Aorta (tissue), 5 donors: ENCODE measurements around the gene INTS3. TPM values are rescaled to one million over a fixed set of nuclear protein-coding genes. Genes with fewer than 3 reads are reported as not detected.

Source experiments
- ATAC-seq: fragments of 200-7000 bp; cut with Tn5 transposase; one replicate; pipeline ENCODE4 v1.9.1; 2022; ENCODE audit warnings: moderate library complexity; ENCODE audit not compliant: low FRiP score
- DNase-seq, 2 donors: peaks; one replicate each; pipeline ENCODE4 v3.0.0-alpha.2; 2020
- H3K27ac ChIP-seq, 2 donors: one replicate each; pipeline ENCODE4 v1.5.1; 2013; ENCODE audit warnings: low read length in 2 of 2, mild to moderate bottlenecking in 2 of 2, moderate library complexity in 2 of 2, control low read depth in 1 of 2, inconsistent platforms in 1 of 2, low read depth in 1 of 2
- H3K27me3 ChIP-seq, 2 donors: one replicate each; pipeline ENCODE4 v1.6.1; 2013; ENCODE audit warnings: control low read depth in 1 of 2, low read length in 1 of 2, mild to moderate bottlenecking in 1 of 2, moderate library complexity in 1 of 2; ENCODE audit not compliant: insufficient read depth in 2 of 2, control insufficient read depth in 1 of 2
- H3K36me3 ChIP-seq, 2 donors: one replicate each; pipeline ENCODE4 v1.6.1; 2013; ENCODE audit warnings: control low read depth in 1 of 2, low read length in 1 of 2, mild to moderate bottlenecking in 1 of 2; ENCODE audit not compliant: insufficient read depth in 2 of 2, control insufficient read depth in 1 of 2
- H3K4me1 ChIP-seq, 2 donors: one replicate each; pipeline ENCODE4 v1.6.1; 2013; ENCODE audit warnings: low read length in 2 of 2, control low read depth in 1 of 2, mild to moderate bottlenecking in 1 of 2, moderate library complexity in 1 of 2; ENCODE audit not compliant: insufficient read depth in 2 of 2, control insufficient read depth in 1 of 2
- H3K4me3 ChIP-seq, 2 donors: one replicate each; pipeline ENCODE4 v1.5.1; 2013; ENCODE audit warnings: low read length in 2 of 2, control low read depth in 1 of 2, mild to moderate bottlenecking in 1 of 2
- H3K9me3 ChIP-seq: one replicate; pipeline ENCODE4 v1.6.1; 2013; ENCODE audit warnings: mild to moderate bottlenecking, low read length; ENCODE audit not compliant: control insufficient read depth
- WGBS, 2 donors: extraction: QIAGEN DNeasy Blood & Tissue Kit; methylation state at CpG; one replicate each; pipeline ENCODE4 v1.1.7; 2013; 5-methylcytosine and 5-hydroxymethylcytosine counted together
- intact Hi-C, 2 donors: fragments of 100-400 bp; cut with DNase I; formaldehyde crosslinking; loops; one replicate each; pipeline versions ENCODE4 v1.14.2 to v1.15.0; 2022
- microRNA-seq, 2 donors: library from miRNA; unstranded; fragments of <30 nt; microRNA quantifications; one replicate each; pipeline ENCODE4 v1.2.0, GENCODE V29; 2020
- polyA plus RNA-seq, 2 donors: library from polyadenylated mRNA; stranded (reverse); fragments of 200-250 nt; gene quantifications; one replicate each; pipeline ENCODE4 v1.2.3, GENCODE V29; 2013
- total RNA-seq, 2 donors: library from RNA; stranded (reverse); fragmentation: NEBNext Ultra II Directional; extraction: Animal tissue kit (Norgen Biotek cat#: 25700); gene quantifications; one replicate each; pipeline ENCODE4 v1.2.1, GENCODE V29; 2021
- donor health status: healthy with polysubstance abuse.
- donor health status: Bipolar disorder and iron deficiency.
- donor health status: DM: no; HTN: no; CAD: no.
- donor health status: DM: no; HTN: no; CAD: no.
- donor health status: DM: yes; HTN: yes; CAD: no.

The INTS3 gene
- total and polyA plus RNA-seq, 4 donors, result 10.9 to 101 (median 64.4) TPM

- Histone ChIP-seq H3K4me3 (no peak overlapping the region), H3K4me1 (no peaks in the 10 kb centered on the region), H3K36me3 (peaks cover 5 to 9% of the 10 kb centered on the region in 2 donors), H3K27me3 (no peaks in the 10 kb centered on the region), H3K9me3 (no peaks in the 10 kb centered on the region), H3K27ac (no peak overlapping the region)
- ATAC-seq (peak; percentile 39), DNase-seq (no peak)
- 66 to 74% methylated on average over 5 of the region's 5 CpGs for WGBS, 2 donors
- intact Hi-C loops, result no loop called here
Observed at GRCh38 chr1:153805042-153805745, 77.3 kb downstream of the INTS3 start.

GRCh38 chr1:153805886-153806719 lies 78.3 kb downstream of the INTS3 start:
- Histone ChIP-seq H3K36me3 (peaks cover 5 to 11% of the 10 kb centered on the region in 2 donors), H3K4me3 (no peak overlapping the region), H3K4me1 (no peaks in the 10 kb centered on the region), H3K27ac (no peak overlapping the region), H3K27me3 (no peaks in the 10 kb centered on the region), H3K9me3 (no peaks in the 10 kb centered on the region)
- intact Hi-C loops, result no loop called here
- DNase-seq (no peak), ATAC-seq (no peak)
- WGBS, 2 donors, result 80 to 81% methylated on average over 11 of the region's 11 CpGs

- intact Hi-C loops, result no loop called here
- Histone ChIP-seq H3K27me3 (no peaks in the 10 kb centered on the region), H3K27ac (peak overlapping the region in 1 of 2 donors; percentile 23), H3K36me3 (peaks cover 0 to 11% of the 10 kb centered on the region in 2 donors), H3K4me3 (no peak overlapping the region), H3K9me3 (no peaks in the 10 kb centered on the region), H3K4me1 (peaks cover 0 to 3% of the 10 kb centered on the region in 2 donors)
- DNase-seq (no peak), ATAC-seq (no peak)
- 50 to 52% methylated on average over 13 of the region's 13 CpGs for WGBS, 2 donors
Observed at GRCh38 chr1:153816283-153816889, 88.5 kb downstream of the INTS3 start.

- intact Hi-C loops, result no loop called here
- ATAC-seq, result no peak
- Histone ChIP-seq H3K27ac (no peak overlapping the region), H3K9me3 (no peaks in the 10 kb centered on the region), H3K4me1 (peaks cover 0 to 3% of the 10 kb centered on the region in 2 donors), H3K36me3 (peaks cover 0 to 9% of the 10 kb centered on the region in 2 donors), H3K4me3 (no peak overlapping the region), H3K27me3 (no peaks in the 10 kb centered on the region)
- no peak for DNase-seq
- 72 to 74% methylated on average over 2 of the region's 2 CpGs for WGBS, 2 donors
Observed at GRCh38 chr1:153818876-153819275, 91.0 kb downstream of the INTS3 start.

Small RNA genes within 50 kb of the gene (microRNA-seq; reads per million reads assigned to microRNA genes)
- 0 reads per million in 2 donors for gene MIR8083

Other genes starting within 250 kb of the INTS3 start
- 1,000 to 10,000 TPM in 1 of 2 donors, 100 to 1,000 TPM in 1; 934 to 1,126 TPM for gene S100A6, start 192.1 kb upstream of the INTS3 start, total RNA-seq
- 1,000 to 10,000 TPM; 3,932 to 5,181 TPM for gene S100A6, start 192.1 kb upstream of the INTS3 start, polyA plus RNA-seq
- not detected for gene S100A5, start 187.1 kb upstream of the INTS3 start, total RNA-seq
- not detected for gene S100A5, start 187.1 kb upstream of the INTS3 start, polyA plus RNA-seq
- gene S100A4, start 182.2 kb upstream of the INTS3 start, total RNA-seq, result 100 to 1,000 TPM; 406 to 967 TPM
- gene S100A4, start 182.2 kb upstream of the INTS3 start, polyA plus RNA-seq, result 1,000 to 10,000 TPM; 3,369 to 4,033 TPM
- gene S100A3, start 178.8 kb upstream of the INTS3 start, total RNA-seq, result 1 to 10 TPM; 2.3 to 3.8 TPM
- 10 to 100 TPM in 1 of 2 donors, 1 to 10 TPM in 1; 3.0 to 11.7 TPM for gene S100A3, start 178.8 kb upstream of the INTS3 start, polyA plus RNA-seq
- 1 to 10 TPM; 1.8 TPM for gene S100A2, start 162.2 kb upstream of the INTS3 start, total RNA-seq
- gene S100A2, start 162.2 kb upstream of the INTS3 start, polyA plus RNA-seq, result 1 to 10 TPM; 2.1 to 6.4 TPM
- gene S100A16, start 114.9 kb upstream of the INTS3 start, total RNA-seq, result 10 to 100 TPM; 72.8 to 83.4 TPM
- 100 to 1,000 TPM in 1 of 2 donors, 10 to 100 TPM in 1; 86.5 to 116 TPM for gene S100A16, start 114.9 kb upstream of the INTS3 start, polyA plus RNA-seq
- gene S100A14, start 111.7 kb upstream of the INTS3 start, total RNA-seq, result not detected
- gene S100A14, start 111.7 kb upstream of the INTS3 start, polyA plus RNA-seq, result 10 to 100 TPM in 1 of 2 donors, 1 to 10 TPM in 1; 2.5 to 91.2 TPM
- 100 to 1,000 TPM in 1 of 2 donors, 10 to 100 TPM in 1; 80.0 to 111 TPM for gene S100A13, start 100.5 kb upstream of the INTS3 start, total RNA-seq
- gene S100A13, start 100.5 kb upstream of the INTS3 start, polyA plus RNA-seq, result 100 to 1,000 TPM; 243 to 245 TPM
- under 1 TPM in 1 of 2 donors, not detected in 1; 0.69 TPM for gene S100A1, start 99.6 kb upstream of the INTS3 start, total RNA-seq
- 1 to 10 TPM in 1 of 2 donors, under 1 TPM in 1; 0.23 to 7.1 TPM for gene S100A1, start 99.6 kb upstream of the INTS3 start, polyA plus RNA-seq
- gene CHTOP, start 94.0 kb upstream of the INTS3 start, total RNA-seq, result 10 to 100 TPM; 54.3 to 57.0 TPM
- gene CHTOP, start 94.0 kb upstream of the INTS3 start, polyA plus RNA-seq, result 10 to 100 TPM; 34.4 to 51.8 TPM
- 10 to 100 TPM; 30.4 to 35.4 TPM for gene SNAPIN, start 69.3 kb upstream of the INTS3 start, total RNA-seq
- gene SNAPIN, start 69.3 kb upstream of the INTS3 start, polyA plus RNA-seq, result 10 to 100 TPM; 52.6 to 55.6 TPM
- gene ILF2, start 57.1 kb upstream of the INTS3 start, total RNA-seq, result 10 to 100 TPM; 70.6 to 82.9 TPM
- gene ILF2, start 57.1 kb upstream of the INTS3 start, polyA plus RNA-seq, result 10 to 100 TPM; 67.0 to 72.8 TPM
- gene NPR1, start 49.4 kb upstream of the INTS3 start, total RNA-seq, result 100 to 1,000 TPM; 116 to 168 TPM
- 100 to 1,000 TPM in 1 of 2 donors, 10 to 100 TPM in 1; 39.4 to 110 TPM for gene NPR1, start 49.4 kb upstream of the INTS3 start, polyA plus RNA-seq
- gene SLC27A3, start 47.4 kb downstream of the INTS3 start, total RNA-seq, result 10 to 100 TPM; 52.4 to 54.5 TPM
- 100 to 1,000 TPM in 1 of 2 donors, 10 to 100 TPM in 1; 26.3 to 166 TPM for gene SLC27A3, start 47.4 kb downstream of the INTS3 start, polyA plus RNA-seq
- gene GATAD2B, start 194.9 kb downstream of the INTS3 start, total RNA-seq, result 10 to 100 TPM; 52.3 to 67.8 TPM
- gene GATAD2B, start 194.9 kb downstream of the INTS3 start, polyA plus RNA-seq, result 1 to 10 TPM; 6.4 to 7.8 TPM
- 10 to 100 TPM; 45.7 to 94.7 TPM for gene DENND4B, start 218.7 kb downstream of the INTS3 start, total RNA-seq
- 10 to 100 TPM in 1 of 2 donors, 1 to 10 TPM in 1; 6.6 to 34.6 TPM for gene DENND4B, start 218.7 kb downstream of the INTS3 start, polyA plus RNA-seq
- 10 to 100 TPM; 31.2 to 49.7 TPM for gene CRTC2, start 230.6 kb downstream of the INTS3 start, total RNA-seq
- gene CRTC2, start 230.6 kb downstream of the INTS3 start, polyA plus RNA-seq, result 10 to 100 TPM; 14.4 to 71.0 TPM
- gene SLC39A1, start 235.5 kb downstream of the INTS3 start, total RNA-seq, result 10 to 100 TPM; 88.9 to 91.1 TPM
- gene SLC39A1, start 235.5 kb downstream of the INTS3 start, polyA plus RNA-seq, result 10 to 100 TPM; 54.5 to 96.7 TPM
- 1 to 10 TPM; 5.0 to 8.9 TPM for gene CREB3L4, start 239.9 kb downstream of the INTS3 start, total RNA-seq
- gene CREB3L4, start 239.9 kb downstream of the INTS3 start, polyA plus RNA-seq, result 10 to 100 TPM in 1 of 2 donors, 1 to 10 TPM in 1; 1.4 to 10.7 TPM
- 10 to 100 TPM; 84.8 to 88.3 TPM for gene JTB, start 249.6 kb downstream of the INTS3 start, total RNA-seq
- 100 to 1,000 TPM; 204 to 227 TPM for gene JTB, start 249.6 kb downstream of the INTS3 start, polyA plus RNA-seq